Renal pelvis (tissue), 4 donors: Measurements from ENCODE around the gene CALCOCO2. TPM values are rescaled to one million over a fixed set of nuclear protein-coding genes. Genes with fewer than 3 reads are reported as not detected.
A peak's percentile ranks its signal among the peaks of the same experiment; 100 is the strongest.
"Not testable (repeated sequence)": the region's sequence is repeated elsewhere in the genome, so short reads cannot be mapped to it uniquely, and the experiment has no call there.

Experiments used
- DNase-seq: peaks from one replicate; pipeline ENCODE4 v3.0.0-alpha.2; 2013
- polyA plus RNA-seq, 3 donors: library from polyadenylated mRNA; unstranded; fragments of 120-200 nt; gene quantifications; one replicate each; pipeline ENCODE4 v1.2.1, GENCODE V29; 2013; ENCODE audit not compliant: insufficient read length in 3 of 3

CALCOCO2 gene
- polyA plus RNA-seq, 3 donors, result 68.9 to 93.9 (median 76.6) TPM

- DNase-seq, result peak; percentile 91
These were observed 13.9 kb upstream of the CALCOCO2 start, which contains the start of gene TTLL6 for GRCh38 chr17:48816774-48817590. TTLL6 (minus strand) TSS chr17:48817229; CDS start chr17:48817072, 157 bp downstream.

- no peak for DNase-seq
These were observed 12.4 kb upstream of the CALCOCO2 start for GRCh38 chr17:48818361-48818841.

- no peak for DNase-seq
These were observed 11.4 kb upstream of the CALCOCO2 start for GRCh38 chr17:48819466-48819865.

GRCh38 chr17:48820936-48821335 lies 9.9 kb upstream of the CALCOCO2 start:
- not testable (repeated sequence) for DNase-seq

- no peak for DNase-seq
These were observed 5.1 kb upstream of the CALCOCO2 start for GRCh38 chr17:48825446-48826381.

- no peak for DNase-seq
These were observed 681 bp downstream of the CALCOCO2 start for GRCh38 chr17:48831549-48831883.

- DNase-seq, result no peak
These were observed 4.1 kb downstream of the CALCOCO2 start for GRCh38 chr17:48834973-48835372.

- no peak for DNase-seq
These were observed 5.1 kb downstream of the CALCOCO2 start for GRCh38 chr17:48835971-48836370.

- DNase-seq, result not testable (repeated sequence)
These were observed 6.6 kb downstream of the CALCOCO2 start for GRCh38 chr17:48837458-48837857.

- no peak for DNase-seq
These were observed 9.6 kb downstream of the CALCOCO2 start for GRCh38 chr17:48840441-48840840.

- no peak for DNase-seq
These were observed 10.6 kb downstream of the CALCOCO2 start for GRCh38 chr17:48841395-48841831.

GRCh38 chr17:48842746-48843145 lies 11.9 kb downstream of the CALCOCO2 start:
- no peak for DNase-seq

- no peak for DNase-seq
These were observed 12.5 kb downstream of the CALCOCO2 start for GRCh38 chr17:48843187-48843900.

- DNase-seq, result no peak
These were observed 20.0 kb downstream of the CALCOCO2 start for GRCh38 chr17:48850792-48851323.

GRCh38 chr17:48854774-48855476 lies 24.1 kb downstream of the CALCOCO2 start:
- no peak for DNase-seq

GRCh38 chr17:48856122-48856821 lies 25.4 kb downstream of the CALCOCO2 start:
- DNase-seq, result no peak

- DNase-seq, result no peak
These were observed 29.2 kb downstream of the CALCOCO2 start for GRCh38 chr17:48860034-48860433.

GRCh38 chr17:48860456-48860855 lies 29.6 kb downstream of the CALCOCO2 start:
- DNase-seq, result no peak

GRCh38 chr17:48868916-48869500 lies 38.2 kb downstream of the CALCOCO2 start:
- DNase-seq, result no peak

GRCh38 chr17:48869821-48870318 lies 39.0 kb downstream of the CALCOCO2 start:
- no peak for DNase-seq
